ENCODE results near the gene TCP11X1.
"Not testable (repeated sequence)": the region's sequence is repeated elsewhere in the genome, so short reads cannot be mapped to it uniquely, and the experiment has no call there.

Gene TCP11X1

DNA sequence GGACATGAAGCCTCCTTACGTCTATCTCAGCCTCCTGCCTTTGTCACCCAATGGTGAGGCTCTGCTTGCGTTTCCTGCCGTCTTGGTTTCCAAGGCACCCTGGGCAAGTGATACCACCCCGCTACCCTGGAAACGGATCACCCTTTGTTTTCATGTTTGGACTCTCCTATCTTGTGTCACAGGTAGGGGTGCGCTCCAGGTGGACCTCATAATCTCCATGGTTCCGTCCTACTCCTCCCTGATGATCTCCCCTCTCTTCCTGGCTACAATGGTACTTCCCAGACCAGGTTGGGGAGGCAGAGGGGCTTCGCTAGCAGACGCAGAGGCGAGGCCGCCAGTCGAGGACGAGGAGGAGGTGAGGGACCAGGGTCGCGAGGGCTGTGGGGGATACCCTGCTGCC lies at the start of gene TCP11X1:
TSS of gene TCP11X1 (plus strand) at position 316 of the 400 bp plus-strand sequence.
- H3K4me3 ChIP-seq (ENCODE audit: low read length in 2 of 2); H3K9me3 ChIP-seq (ENCODE audit: control insufficient read depth in 2 of 2, low read length in 2 of 2); H3K27ac ChIP-seq (ENCODE audit: low read depth in 2 of 2, low read length in 2 of 2); H3K9ac ChIP-seq (ENCODE audit: low read depth in 1 of 2, low read length in 2 of 2); H3K36me3 ChIP-seq (ENCODE audit: control insufficient read depth in 2 of 2, insufficient read depth in 2 of 2, low read length in 2 of 2); H3K4me1 ChIP-seq (ENCODE audit: control insufficient read depth in 2 of 2, insufficient read depth in 2 of 2, low read length in 2 of 2); H3K27me3 ChIP-seq (ENCODE audit: control insufficient read depth in 2 of 2, insufficient read depth in 2 of 2, low read length in 2 of 2): not testable (repeated sequence)

DNA sequence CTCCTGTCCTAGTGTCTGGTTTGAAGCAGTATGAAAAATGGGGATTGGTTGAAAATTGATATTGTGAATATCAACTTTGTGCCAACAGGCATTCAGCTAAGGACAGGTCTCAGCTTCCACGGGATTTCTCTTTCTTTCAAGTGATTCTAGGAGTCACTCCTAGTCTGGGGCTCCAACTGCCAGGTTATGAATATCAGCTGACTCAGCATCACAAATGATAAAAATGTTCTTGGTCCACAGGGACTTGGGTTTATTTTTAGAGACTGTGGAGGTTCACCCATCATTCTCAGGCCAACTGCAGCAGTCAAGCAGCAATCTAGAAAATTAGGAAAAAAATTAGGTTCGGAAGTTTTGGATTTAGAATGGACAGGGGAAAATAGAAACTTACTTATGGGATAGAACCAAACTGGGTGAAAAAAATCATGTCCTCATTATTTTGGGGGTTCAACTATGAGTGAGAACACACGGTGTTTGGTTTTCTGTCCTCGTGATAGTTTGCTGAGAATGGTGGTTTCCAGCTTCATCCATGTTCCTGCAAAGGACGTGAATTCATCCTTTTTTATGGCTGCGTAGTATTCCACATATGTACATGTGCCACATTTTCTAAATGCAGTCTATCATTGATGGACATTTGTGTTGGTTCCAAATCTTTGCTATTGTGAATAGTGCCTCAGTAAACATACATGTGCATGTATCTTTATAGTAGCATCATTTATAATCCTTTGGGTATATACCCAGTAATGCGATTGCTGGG lies 29.0 kb upstream of the TCP11X1 start:
- Histone ChIP-seq H3K27ac (ENCODE audit: low read depth in 2 of 2, low read length in 2 of 2) (no peak overlapping the region), H3K4me3 (ENCODE audit: low read length in 2 of 2) (no peak overlapping the region), H3K9me3 (ENCODE audit: control insufficient read depth in 2 of 2, low read length in 2 of 2) (no peaks in the 10 kb centered on the region), H3K36me3 (ENCODE audit: control insufficient read depth in 2 of 2, insufficient read depth in 2 of 2, low read length in 2 of 2) (no peaks in the 10 kb centered on the region), H3K4me1 (ENCODE audit: control insufficient read depth in 2 of 2, insufficient read depth in 2 of 2, low read length in 2 of 2) (no peaks in the 10 kb centered on the region), H3K27me3 (ENCODE audit: control insufficient read depth in 2 of 2, insufficient read depth in 2 of 2, low read length in 2 of 2) (no peaks in the 10 kb centered on the region), H3K9ac (ENCODE audit: low read depth in 1 of 2, low read length in 2 of 2) (no peak overlapping the region)

DNA sequence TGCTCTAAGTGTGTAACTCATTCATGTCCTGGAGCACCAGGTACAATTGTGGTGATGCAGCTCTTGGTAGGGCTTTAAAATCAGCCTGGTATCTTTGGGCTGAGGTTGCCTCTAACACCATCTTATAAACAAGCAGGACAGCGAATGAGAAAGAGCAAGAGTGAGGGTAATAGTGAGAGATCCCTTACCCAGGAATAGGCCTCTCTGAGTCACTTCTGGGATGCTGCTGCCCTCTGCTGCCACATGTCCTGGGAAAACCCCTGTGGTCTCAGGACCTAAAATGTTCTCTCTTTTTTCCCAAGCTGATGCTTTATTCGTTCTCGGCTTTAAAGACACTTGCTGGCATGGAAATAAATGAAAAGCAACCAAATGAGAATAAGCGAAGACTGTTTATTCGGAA lies 7.2 kb upstream of the TCP11X1 start:
- not testable (repeated sequence) for H3K4me3 ChIP-seq (ENCODE audit: low read length in 2 of 2); H3K9ac ChIP-seq (ENCODE audit: low read depth in 1 of 2, low read length in 2 of 2); H3K27ac ChIP-seq (ENCODE audit: low read depth in 2 of 2, low read length in 2 of 2); H3K27me3 ChIP-seq (ENCODE audit: control insufficient read depth in 2 of 2, insufficient read depth in 2 of 2, low read length in 2 of 2); H3K4me1 ChIP-seq (ENCODE audit: control insufficient read depth in 2 of 2, insufficient read depth in 2 of 2, low read length in 2 of 2); H3K9me3 ChIP-seq (ENCODE audit: control insufficient read depth in 2 of 2, low read length in 2 of 2); H3K36me3 ChIP-seq (ENCODE audit: control insufficient read depth in 2 of 2, insufficient read depth in 2 of 2, low read length in 2 of 2)

DNA sequence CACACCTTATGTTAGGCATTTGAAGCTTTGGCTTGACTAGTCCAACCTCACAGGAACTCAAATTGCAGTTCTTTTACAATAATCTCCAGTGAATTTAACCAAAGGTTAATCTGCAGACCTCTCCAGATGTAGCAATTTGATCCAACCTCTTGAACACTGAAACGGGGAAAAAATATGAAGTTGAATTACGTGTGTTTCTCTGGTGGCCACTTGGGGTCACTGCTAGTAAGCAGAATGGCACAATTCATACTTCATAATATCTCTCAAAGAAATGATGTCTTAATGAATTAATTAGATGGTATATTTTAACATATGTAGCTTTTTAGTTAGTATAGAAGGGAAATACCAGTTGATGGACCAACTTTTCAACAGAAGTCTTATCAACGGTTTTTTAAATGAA lies 1.4 kb downstream of the TCP11X1 start:
- not testable (repeated sequence) for H3K4me3 ChIP-seq (ENCODE audit: low read length in 2 of 2); H3K4me1 ChIP-seq (ENCODE audit: control insufficient read depth in 2 of 2, insufficient read depth in 2 of 2, low read length in 2 of 2); H3K9ac ChIP-seq (ENCODE audit: low read depth in 1 of 2, low read length in 2 of 2); H3K9me3 ChIP-seq (ENCODE audit: control insufficient read depth in 2 of 2, low read length in 2 of 2); H3K36me3 ChIP-seq (ENCODE audit: control insufficient read depth in 2 of 2, insufficient read depth in 2 of 2, low read length in 2 of 2); H3K27me3 ChIP-seq (ENCODE audit: control insufficient read depth in 2 of 2, insufficient read depth in 2 of 2, low read length in 2 of 2); H3K27ac ChIP-seq (ENCODE audit: low read depth in 2 of 2, low read length in 2 of 2)

DNA sequence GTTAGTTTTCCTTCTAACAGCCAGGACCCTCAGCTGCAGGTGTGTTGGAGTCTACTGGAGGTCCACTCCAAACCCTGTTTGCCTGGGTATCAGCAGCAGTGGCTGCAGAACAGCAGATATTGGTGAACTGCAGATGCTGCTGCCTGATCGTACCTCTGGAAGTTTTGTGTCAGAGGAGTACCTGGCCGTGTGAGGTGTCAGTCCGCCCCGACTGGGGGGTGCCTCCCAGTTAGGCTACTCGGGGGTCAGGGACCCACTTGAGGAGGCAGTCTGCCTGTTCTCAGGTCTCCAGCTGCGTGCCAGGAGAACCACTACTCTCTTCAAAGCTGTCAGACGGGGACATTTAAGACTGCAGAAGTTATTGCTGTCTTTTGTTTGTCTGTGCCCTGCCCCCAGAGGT lies 20.6 kb downstream of the TCP11X1 start:
- H3K27me3 ChIP-seq (ENCODE audit: control insufficient read depth in 2 of 2, insufficient read depth in 2 of 2, low read length in 2 of 2); H3K9me3 ChIP-seq (ENCODE audit: control insufficient read depth in 2 of 2, low read length in 2 of 2); H3K4me1 ChIP-seq (ENCODE audit: control insufficient read depth in 2 of 2, insufficient read depth in 2 of 2, low read length in 2 of 2); H3K27ac ChIP-seq (ENCODE audit: low read depth in 2 of 2, low read length in 2 of 2); H3K36me3 ChIP-seq (ENCODE audit: control insufficient read depth in 2 of 2, insufficient read depth in 2 of 2, low read length in 2 of 2); H3K9ac ChIP-seq (ENCODE audit: low read depth in 1 of 2, low read length in 2 of 2); H3K4me3 ChIP-seq (ENCODE audit: low read length in 2 of 2): not testable (repeated sequence)

DNA sequence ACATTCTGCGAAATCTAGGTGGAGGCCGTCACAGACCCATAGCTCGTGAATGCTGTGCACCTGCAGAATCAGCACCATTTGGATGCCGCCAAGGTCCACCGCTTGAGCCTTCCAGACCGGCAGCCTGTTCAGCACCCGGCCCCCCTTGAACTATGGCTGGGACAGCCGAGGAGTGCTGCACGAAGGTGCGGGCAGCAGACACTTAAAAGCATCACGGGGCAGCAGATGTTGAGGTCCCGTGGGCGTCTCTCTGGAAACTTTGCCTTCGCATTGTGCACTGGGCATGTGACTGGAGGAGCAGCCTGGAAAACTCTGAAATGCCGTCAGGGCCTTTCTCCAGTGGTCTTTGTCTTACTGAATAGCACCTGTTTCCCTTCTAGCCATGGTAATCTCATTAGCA lies 25.2 kb downstream of the TCP11X1 start:
- H3K27me3 ChIP-seq (ENCODE audit: control insufficient read depth in 2 of 2, insufficient read depth in 2 of 2, low read length in 2 of 2); H3K4me1 ChIP-seq (ENCODE audit: control insufficient read depth in 2 of 2, insufficient read depth in 2 of 2, low read length in 2 of 2); H3K9ac ChIP-seq (ENCODE audit: low read depth in 1 of 2, low read length in 2 of 2); H3K36me3 ChIP-seq (ENCODE audit: control insufficient read depth in 2 of 2, insufficient read depth in 2 of 2, low read length in 2 of 2); H3K27ac ChIP-seq (ENCODE audit: low read depth in 2 of 2, low read length in 2 of 2); H3K9me3 ChIP-seq (ENCODE audit: control insufficient read depth in 2 of 2, low read length in 2 of 2); H3K4me3 ChIP-seq (ENCODE audit: low read length in 2 of 2): not testable (repeated sequence)

DNA sequence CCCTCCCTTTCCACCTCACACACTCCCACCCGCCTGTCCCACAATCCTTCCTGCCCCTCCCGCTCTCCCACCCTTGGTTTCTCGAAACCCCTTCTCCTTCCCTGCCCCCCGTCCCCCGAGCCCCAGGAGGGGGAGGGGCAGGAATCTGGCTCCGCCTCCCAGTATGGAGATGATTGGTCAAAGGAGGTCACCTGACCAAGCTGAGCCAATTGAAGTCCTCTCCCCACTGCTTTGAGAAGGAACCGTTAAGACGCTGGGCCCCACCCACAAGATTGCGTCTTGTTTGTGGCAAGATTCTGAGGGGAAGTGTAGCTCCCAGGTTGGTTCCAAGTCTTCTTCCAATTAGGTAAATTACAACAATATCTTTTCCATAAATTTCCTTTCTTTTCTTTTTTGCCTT lies 31.8 kb downstream of the TCP11X1 start, which contains the start of gene NXF2:
TSS of gene NXF2 (plus strand) at position 275 of the 400 bp plus-strand sequence. CDS start 59,912 bp downstream, outside the sequence.
- H3K9me3 ChIP-seq (ENCODE audit: control insufficient read depth in 2 of 2, low read length in 2 of 2); H3K4me1 ChIP-seq (ENCODE audit: control insufficient read depth in 2 of 2, insufficient read depth in 2 of 2, low read length in 2 of 2); H3K27ac ChIP-seq (ENCODE audit: low read depth in 2 of 2, low read length in 2 of 2); H3K36me3 ChIP-seq (ENCODE audit: control insufficient read depth in 2 of 2, insufficient read depth in 2 of 2, low read length in 2 of 2); H3K4me3 ChIP-seq (ENCODE audit: low read length in 2 of 2); H3K9ac ChIP-seq (ENCODE audit: low read depth in 1 of 2, low read length in 2 of 2); H3K27me3 ChIP-seq (ENCODE audit: control insufficient read depth in 2 of 2, insufficient read depth in 2 of 2, low read length in 2 of 2): not testable (repeated sequence)

DNA sequence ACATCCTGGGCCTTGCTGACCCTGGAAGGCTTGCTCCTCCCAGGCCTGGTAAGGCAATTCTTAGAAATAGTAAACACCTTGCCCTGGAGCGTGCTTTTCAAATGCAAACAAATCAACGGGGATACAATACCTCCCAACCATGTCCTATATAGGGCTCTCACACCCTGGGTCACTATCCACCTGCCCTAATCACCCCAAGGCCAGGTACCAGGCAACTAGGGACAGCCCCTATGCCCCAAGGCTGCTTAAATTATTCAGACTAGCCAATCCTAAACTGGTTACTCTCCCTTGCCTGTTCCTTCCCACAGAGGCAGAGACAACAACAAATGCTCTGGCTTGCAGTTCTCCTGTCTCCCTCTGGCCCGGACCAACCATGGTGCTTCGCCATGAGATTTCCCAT lies 57.1 kb downstream of the TCP11X1 start:
- not testable (repeated sequence) for H3K27me3 ChIP-seq (ENCODE audit: control insufficient read depth in 2 of 2, insufficient read depth in 2 of 2, low read length in 2 of 2); H3K4me3 ChIP-seq (ENCODE audit: low read length in 2 of 2); H3K27ac ChIP-seq (ENCODE audit: low read depth in 2 of 2, low read length in 2 of 2); H3K4me1 ChIP-seq (ENCODE audit: control insufficient read depth in 2 of 2, insufficient read depth in 2 of 2, low read length in 2 of 2); H3K36me3 ChIP-seq (ENCODE audit: control insufficient read depth in 2 of 2, insufficient read depth in 2 of 2, low read length in 2 of 2); H3K9ac ChIP-seq (ENCODE audit: low read depth in 1 of 2, low read length in 2 of 2); H3K9me3 ChIP-seq (ENCODE audit: control insufficient read depth in 2 of 2, low read length in 2 of 2)

All from mucosa of rectum (tissue), 2 donors.